Fibroblast of gingiva (primary cell): Measurements from ENCODE around the gene IBA57.
"Not testable (repeated sequence)": the region's sequence is repeated elsewhere in the genome, so short reads cannot be mapped to it uniquely, and the experiment has no call there.

ENCODE experiments used
- DNase-seq: peaks from one replicate; pipeline ENCODE4 v3.0.0-alpha.2; 2011; ENCODE audit warnings: low read depth

IBA57 gene

DNA sequence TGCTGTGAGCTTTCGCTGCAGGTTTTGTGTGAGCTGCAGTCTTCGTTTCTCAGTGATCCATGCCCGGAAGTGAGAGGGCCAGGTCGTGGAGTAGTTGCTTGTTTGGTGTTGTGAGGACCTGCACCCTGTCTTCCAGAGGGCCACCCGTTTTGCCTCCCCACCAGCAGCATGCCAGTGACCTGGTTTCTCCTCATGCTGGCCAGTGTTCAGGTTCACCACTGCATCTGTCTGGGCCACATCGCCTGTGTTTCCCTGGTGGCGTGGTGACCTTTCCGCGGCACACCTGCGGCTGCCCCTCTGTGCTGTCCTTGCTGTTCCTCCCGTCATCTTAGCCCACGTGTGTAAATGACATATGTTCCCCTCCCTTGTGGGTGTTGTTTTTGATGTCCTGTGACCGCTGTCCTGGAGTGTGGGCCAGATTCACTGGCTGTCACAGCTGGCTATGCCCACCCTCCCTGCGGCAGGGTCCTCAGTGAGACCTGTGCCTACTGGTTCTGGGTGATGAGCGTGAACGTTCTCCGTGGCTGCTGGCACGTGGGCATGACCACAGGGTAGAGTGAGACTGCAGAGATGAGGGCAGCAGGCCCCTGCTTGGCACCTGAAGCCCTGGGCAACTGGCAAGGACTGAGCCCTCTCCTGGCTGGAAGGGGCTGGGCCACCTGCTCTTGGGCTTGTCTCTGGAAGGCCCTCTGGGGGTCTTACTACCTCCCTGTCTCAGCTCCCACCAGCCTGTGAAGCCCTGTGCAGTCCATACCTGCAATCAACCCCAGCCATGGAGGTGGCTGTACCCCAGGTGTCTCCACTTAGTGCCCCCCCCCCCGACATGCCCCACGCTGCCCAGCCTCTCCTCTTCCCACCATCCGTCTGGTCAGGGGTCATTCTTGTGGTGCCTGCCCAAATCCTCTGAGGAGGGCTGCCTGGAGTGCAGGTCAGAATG lies 7.3 kb downstream of the IBA57 start:
- DNase-seq: no peak

DNA sequence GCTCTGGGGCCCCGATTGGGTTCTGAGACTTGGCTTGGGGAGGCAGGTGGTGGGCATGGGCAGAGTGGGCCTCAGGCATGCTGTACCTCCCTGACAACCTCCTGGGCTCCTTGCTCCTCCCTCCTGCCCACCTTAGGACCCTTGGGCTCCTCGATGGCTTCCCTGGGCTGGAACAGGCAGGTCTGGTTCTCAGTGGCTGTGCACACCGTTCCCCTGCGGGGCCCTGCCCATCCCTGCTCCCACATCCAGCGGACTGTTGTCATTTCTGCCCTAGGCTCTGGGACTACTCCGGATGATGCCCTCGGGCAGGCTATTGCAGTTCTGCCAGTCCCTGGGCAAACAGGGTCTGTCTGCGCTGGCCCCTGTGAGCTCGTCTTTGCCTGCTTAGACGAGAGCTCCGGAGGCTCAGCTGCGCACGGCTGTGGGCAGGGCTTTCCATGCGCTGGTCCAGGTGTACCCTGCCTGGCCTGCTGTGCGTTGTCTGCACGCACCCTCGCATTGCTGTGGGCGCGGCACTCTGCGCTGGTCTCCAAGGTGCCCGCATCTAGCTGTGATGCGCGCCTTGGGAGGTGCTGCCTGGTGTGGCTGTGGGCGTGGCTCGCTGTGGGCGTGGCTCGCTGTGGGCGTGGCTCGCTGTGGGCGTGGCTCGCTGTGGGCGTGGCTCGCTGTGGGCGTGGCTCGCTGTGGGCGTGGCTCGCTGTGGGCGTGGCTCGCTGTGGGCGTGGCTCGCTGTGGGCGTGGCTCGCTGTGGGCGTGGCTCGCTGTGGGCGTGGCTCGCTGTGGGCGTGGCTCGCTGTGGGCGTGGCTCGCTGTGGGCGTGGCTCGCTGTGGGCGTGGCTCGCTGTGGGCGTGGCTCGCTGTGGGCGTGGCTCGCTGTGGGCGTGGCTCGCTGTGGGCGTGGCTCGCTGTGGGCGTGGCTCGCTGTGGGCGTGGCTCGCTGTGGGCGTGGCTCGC lies 8.2 kb downstream of the IBA57 start:
- DNase-seq: not testable (repeated sequence)

DNA sequence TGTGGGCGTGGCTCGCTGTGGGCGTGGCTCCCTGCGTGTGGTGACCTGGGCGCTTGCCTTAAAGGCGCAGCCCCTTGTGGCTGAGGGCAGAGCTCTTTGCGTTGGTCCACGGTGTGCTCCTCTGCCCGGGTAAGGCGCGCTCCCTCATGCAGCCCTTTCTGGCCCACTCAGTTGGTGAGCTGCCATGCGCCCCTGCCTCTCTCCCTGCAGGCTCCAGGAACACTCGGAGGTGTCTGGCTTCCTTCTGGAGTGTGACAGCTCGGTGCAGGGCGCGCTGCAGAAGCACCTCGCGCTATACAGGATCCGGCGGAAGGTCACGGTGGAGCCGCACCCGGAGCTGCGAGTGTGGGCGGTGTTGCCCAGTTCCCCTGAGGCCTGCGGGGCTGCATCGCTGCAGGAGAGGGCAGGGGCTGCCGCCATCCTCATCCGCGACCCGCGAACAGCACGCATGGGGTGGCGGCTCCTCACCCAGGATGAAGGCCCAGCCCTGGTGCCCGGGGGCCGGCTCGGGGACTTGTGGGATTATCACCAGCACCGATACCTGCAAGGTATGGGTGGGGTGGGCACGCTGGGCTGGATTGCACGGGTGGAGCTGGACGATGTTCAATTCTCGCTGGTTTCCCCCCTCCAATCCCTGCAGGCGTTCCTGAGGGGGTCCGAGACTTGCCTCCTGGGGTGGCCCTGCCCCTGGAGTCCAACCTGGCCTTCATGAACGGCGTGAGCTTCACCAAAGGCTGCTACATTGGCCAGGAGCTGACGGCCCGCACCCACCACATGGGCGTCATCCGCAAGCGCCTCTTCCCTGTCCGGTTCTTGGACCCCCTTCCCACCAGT lies 9.1 kb downstream of the IBA57 start:
- DNase-seq: no peak

DNA sequence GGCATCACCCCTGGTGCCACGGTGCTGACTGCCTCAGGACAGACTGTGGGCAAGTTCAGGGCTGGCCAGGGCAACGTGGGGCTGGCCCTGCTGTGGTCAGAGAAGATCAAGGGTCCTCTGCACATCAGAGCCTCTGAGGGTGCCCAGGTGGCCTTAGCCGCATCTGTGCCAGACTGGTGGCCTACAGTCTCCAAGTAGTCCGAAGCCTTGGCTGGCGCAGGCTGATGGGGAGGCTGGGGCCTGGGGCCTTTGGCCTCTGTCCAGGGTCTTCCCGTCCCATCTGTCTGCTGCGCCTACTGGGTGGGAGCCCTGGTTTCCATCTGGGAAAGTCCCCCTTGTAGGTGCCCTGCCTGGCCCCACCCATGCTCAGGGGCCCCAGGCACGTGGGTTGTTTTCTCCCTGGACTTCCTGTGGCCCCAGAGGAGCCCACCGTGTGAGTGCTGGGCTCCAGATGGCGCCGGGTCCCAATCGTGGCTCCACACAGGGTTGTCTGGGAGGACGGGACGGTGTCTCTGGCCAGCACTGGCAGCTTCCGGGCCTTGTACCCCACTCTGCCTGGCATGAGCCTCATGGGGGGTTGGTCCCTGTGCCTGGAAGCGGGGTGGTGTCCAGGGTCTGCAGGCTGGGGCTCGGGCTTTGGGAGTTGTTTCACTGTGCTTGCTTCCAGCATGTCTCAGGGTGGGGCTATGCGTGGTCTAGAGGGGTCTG lies 9.9 kb downstream of the IBA57 start:
- DNase-seq: no peak

DNA sequence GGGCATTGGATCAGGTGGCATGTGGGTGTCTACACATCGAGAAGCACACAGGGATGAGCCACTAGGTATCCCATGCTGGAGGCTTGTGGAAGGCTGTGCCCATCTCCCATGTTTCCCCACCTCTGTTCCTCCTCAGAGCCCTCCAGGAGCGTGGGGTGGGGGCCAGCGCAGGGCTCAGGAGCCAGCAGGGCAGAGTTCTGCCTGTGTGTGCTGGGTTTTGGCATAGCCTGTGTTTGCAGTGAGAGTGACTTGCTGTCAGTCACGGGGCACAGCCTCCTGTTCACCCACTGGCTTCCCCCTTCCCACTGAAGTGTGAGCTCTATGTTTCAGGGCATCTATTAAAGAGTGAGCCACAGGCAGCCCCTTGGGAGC lies 10.4 kb downstream of the IBA57 start:
- no peak for DNase-seq

DNA sequence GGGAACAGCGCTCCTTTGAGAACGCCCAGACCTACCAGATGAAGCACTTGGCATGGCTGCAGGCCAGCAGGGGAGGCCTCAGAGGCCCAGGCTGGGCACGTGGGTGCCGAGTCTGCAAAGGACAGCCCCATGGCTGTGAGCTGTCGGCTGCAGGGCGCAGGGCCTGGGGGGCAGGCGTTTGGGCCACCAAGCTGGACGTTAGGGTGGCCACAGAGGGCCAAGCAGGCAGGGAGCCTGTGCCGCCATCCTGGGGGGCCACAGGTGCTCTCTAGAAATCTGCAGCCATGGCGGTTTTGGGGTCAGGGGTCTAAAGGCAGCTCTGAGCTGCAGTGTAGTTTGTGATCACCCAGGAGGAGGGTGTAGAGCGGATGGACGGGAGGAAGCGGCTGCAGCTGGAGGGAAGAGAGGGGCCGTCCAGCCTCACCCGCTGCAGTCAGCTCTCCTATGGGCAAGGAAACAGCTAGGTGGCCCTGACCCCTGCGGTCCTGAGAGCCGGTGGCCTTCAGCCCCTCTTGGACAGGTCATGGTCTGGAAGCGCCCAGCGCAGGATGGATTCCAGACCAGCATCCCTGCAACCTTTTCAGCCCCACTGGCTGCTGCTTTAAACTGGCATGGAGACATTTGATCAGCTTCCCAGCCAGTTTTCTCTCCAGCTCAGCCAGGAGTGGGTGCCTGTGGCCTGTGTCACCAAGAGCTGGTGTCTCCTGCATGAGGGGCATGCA lies 11.0 kb downstream of the IBA57 start:
- no peak for DNase-seq

DNA sequence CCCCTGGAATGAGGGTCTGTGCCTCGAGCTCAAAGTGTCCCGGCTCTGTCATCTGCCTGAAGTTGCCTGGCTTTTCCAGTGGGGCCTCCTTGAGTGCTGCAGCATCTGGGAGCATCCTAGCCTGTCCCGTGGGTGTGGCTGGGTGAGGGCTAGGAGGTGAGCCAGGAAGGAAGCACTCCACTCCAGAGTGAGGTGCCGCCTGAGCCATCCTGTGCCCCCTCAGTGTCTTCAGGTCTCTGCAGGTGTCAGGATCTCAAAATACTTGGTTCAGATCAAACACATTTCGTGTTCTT lies 11.5 kb downstream of the IBA57 start:
- no peak for DNase-seq

DNA sequence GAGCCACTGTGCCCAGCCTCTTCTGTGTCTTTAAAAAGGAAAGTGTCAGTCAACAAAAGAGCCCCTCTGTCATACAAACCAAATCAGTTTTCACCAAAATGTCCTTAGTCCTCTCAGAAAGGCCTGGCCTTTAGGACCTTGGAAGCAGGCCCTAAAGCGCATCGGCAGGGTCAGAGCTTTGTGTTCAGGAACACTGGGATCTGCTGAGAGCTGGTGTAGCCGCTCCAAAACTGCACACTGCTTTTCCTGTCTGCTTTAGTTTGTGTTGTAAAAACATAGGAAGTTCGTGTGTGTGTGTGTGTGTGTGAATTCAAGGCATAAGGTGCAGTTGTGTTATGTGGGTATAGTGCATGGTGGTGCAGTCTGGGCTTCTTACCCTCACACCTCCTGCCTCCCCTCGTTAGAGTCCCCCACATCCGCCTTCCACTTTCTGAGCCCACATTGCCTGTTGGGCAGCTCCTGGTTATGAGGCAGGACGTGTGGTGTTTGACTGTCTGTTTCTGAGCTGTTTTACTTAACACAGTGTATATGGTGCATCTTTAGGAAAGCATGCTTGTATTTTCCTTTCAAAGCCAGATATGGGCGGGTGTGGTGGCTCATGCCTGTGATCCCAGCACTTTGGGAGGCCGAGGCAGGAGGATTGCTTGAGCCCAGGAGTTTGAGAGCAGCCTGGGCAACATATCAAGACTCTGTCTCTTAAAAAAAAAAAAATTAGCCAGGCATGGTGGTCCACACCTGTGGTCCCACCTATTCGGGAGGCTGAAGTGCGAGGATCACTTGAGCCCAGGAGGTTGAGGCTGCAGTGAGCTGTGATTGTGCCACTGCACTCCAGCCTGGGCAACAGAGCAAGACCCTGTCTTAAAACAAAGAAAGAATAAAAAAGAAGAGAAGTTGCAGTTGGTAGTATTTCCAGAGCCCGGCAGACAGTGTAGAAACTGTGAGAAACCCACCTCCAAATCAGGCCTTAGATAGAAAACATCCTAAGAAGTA lies 12.4 kb downstream of the IBA57 start:
- no peak for DNase-seq

DNA sequence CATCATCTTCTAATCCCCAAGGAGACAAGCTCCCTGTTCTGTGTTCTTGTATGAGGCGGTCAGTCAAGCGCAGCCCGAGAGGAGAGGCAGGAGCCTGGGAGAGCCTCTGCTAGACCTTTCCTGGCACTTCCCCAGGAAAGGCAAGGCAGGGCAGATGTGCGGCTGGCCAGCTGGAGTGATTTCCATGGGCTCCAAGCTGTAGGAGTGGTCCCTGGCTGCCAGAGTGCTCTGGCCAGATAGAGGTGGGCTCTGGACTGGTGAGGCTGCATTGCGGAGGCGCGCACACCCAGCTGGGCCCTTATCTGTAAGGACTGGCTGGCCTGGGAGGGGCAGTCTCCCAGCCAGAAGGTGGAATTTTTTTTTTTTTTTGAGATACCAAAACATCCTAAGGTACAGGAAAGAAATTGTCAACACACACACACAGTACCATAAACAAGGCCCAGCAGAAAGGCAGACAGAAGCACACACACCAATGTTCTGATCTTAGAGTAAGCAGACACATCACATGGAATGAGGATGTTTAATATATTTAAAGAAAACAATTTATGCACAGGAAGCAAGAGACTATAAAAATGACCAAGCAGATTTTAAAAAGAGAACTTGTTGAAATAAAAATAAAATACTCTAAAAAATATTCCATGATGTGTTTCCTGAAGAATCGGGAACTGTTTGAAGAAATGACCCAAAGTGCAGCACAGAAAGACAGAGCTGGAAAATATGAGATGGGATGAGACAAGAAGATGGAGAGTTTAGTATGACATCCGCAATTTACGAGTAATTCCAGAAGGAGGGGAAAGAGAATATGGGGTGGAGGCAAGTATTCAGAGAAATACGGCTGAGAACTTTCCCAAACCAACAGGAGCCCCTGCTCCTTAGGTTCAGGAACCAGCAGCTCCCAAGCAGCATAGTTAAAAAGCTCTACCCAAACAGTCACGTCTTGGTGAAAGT lies 13.4 kb downstream of the IBA57 start:
- DNase-seq: no peak

DNA sequence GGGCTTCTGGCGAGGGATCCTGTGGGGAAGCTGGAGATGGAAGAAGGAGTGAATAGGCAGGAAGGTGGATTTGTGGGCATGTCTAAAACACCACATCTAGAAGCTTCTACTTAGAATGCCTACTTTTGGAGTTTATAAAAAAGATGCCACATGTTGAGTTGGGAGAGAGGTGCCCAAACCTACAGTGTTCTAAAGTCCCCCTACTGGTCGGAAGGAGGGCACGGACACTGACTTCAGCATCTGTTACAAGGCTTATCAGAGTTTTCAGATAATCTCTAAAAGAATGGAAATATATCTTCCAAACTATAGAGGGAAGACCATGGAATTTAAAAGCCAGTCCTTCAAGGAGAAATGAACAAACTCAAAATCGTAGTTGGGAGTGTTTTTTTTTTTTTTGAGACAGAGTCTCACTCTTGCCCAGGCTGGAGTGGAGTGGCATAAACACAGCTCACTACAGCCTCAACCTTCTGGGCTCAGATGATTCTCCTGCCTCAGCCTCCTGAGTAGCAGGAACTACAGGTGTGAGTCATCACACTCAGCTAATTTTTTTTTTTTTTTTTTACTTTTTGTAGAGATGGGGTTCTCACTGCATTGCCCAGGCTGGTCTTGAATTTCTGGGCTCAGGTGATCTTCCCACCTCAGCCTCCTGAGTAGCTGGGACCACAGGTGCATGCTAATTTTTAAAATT lies 14.8 kb downstream of the IBA57 start:
- DNase-seq: no peak

DNA sequence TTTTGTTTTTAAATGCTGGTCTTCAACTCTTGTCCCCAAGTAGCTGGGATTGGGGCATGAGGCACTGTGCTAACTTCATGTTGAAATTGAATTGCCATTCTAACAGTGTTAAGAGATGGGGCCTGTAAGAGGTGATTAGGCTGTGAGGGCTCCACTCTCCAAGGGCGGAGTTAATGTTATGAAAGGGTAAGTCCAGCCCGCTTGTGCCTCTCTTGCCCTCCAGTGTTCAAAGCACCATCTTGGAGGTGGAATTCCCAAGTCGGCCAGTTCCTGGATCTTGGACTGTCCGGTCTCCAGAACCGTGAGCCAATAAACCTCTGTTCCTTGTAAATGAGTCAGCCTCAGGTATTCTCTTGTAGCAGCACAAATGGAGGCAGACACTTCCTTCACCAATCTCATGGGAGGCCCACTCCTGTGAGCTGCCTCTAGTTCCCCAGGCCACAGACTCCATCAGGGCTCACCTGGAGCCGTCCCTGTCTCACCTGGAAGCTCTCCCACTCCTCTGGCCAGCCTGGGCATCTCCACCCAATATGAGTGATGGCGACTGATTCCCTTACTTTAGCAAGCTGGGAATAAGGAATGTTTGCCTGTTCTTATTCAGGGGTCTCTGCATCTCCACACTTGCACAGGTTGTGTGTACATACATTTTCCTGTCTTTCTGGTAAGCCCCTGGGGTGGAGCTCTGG lies 15.5 kb downstream of the IBA57 start:
- DNase-seq: no peak

DNA sequence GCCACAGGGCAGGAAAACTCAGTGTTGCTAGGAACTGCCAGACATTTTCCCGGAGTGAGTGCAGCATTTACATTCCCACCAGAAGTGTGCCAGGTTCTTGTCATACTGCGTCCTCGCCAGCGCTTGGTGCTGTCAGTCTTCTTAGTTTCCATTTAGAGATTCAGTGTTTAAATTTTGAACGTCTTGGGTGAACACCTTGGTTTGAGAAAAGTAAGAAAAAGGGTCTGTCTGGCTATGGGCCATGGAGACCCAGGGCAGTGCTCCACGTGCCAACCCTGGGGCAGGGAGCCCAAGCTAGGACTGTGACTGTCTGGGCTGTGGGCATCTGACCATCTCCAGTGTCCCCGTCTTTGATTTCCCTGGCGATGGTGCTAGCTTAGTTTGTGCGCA lies 16.0 kb downstream of the IBA57 start:
- DNase-seq: no peak

DNA sequence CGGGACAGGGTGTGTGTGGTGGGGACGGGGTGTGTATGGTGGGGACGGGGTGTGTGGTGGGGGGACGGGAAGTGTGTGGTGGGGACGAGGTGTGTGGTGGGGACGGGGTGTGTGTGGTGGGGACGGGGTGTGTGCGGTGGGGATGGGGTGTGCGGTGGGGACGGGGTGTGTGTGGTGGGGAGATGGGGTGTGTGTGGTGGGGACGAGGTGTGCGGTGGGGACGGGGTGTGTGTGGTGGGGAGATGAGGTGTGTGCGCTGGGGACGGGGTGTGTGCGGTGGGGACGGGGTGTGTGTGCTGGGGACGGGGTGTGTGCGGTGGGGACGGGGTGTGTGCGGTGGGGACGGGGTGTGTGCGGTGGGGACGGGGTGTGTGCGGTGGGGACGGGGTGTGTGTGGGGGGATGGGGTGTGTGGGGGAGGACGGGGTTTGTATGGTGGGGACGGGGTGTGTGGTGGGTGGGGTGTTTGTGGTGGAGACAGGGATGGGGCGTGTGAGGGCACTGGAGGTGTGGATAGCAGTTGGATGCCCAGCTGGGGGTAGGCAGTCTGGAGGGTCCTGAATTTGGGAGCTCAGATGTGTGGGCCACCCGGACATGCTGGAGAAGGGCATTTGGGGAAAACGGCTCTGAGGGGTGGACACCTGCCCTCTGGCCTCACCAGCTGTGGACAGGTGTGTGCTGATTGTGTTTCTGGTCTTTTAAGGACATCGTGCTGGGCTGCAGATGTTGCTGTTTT lies 16.9 kb downstream of the IBA57 start:
- DNase-seq: no peak

DNA sequence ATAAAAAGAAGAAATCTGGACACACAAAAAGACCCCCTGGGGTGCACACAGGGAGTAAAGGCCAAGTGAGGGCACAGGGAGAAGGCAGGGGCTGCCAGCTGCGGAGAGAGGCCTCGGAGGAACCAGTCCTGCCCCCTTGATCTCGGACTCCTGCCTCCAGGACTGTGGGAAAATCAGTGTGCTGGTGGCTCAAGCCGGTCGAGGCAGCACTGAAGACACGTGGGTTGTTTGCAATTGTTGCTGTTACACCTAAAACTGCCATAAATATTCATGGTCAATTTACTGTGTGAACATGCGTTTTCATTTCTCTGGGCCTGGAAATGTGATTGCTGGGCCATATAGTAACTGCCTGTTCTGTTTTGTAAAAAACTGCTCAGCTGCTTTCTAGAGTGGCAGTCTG lies 18.5 kb downstream of the IBA57 start:
- no peak for DNase-seq

DNA sequence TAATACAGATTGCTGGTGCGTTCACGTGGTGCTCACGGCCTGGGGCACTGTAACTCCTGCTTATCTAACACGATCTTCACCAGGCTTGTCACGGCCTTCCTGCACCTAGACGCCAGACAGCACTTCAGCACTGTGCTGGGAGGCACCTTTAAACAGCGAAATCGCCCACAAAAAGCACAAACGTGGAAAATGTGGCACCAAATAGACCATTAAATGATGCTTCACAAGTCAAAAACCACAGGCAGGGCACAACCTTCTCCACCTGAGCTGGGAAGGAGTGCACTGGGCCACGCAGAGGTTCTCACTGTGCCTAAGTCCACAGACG lies 20.0 kb downstream of the IBA57 start:
- DNase-seq: no peak

DNA sequence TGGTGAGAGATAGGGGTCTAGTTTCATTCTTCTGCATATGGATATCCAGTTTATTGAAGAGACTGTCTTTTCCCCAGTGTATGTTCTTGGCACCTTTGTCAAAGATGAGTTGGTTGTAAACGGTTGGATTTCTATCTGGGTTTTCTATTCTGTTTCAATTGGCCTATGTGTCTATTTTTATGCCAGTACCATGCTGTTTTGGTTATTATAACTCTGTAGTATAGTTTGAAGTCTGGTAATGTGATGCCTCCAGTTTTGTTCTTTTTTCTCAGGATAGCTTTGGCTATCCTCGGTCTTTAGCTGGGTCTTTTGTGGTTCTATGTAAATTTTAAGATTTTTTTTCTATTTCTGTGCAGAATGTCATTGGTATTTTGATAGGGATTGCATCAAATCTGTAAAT lies 22.6 kb downstream of the IBA57 start:
- DNase-seq: not testable (repeated sequence)

DNA sequence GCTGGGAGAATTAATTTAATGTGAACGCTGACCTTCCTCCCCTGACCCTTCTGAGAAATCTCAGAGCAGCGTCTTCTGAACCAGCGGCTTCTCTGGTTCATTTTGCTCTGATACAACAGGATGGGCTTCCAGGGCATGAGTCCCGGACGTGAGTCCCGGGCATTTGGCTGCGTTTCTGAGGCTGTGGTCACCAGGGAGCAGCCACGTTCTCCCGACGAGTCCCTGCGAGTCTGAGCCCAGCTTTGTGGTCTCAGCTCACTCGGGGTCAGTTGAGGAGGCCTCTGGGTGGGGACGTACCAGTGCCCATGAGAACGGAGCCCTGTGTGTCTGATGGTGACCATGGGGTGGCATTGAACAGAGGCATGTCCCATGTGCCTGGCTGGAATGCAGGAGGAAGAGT lies 24.6 kb downstream of the IBA57 start:
- no peak for DNase-seq
